SU-DHL-6 (cell line): ENCODE results near the gene PCIF1.

Source experiments
- H2AFZ ChIP-seq: fragments of 200-600 bp; sonication (generic); 2 replicates; pipeline ENCODE4 v1.6.1; 2014; ENCODE audit warnings: low read depth, mild to moderate bottlenecking, moderate library complexity, mixed read lengths, antibody characterized with exemption, low read length; ENCODE audit not compliant: severe bottlenecking
- H3F3A ChIP-seq: fragments of 200-600 bp; shearing (Covaris generic); 2 replicates; pipeline ENCODE4 v1.6.0; 2016; ENCODE audit warnings: antibody characterized with exemption, mild to moderate bottlenecking; ENCODE audit not compliant: insufficient read depth
- H3K27ac ChIP-seq: fragments of 200-600 bp; sonication (generic); 2 replicates; pipeline ENCODE4 v1.5.1; 2016; ENCODE audit warnings: low read depth, mild to moderate bottlenecking, low read length, moderate library complexity, mixed read lengths
- H3K27me3 ChIP-seq: fragments of 200-600 bp; sonication (generic), shearing (Covaris generic); 2 replicates; pipeline ENCODE4 v1.6.0; 2014; ENCODE audit warnings: mild to moderate bottlenecking, low read length
- H3K36me3 ChIP-seq: fragments of 200-600 bp; sonication (generic); 2 replicates; pipeline ENCODE4 v1.6.1; 2014; ENCODE audit warnings: mild to moderate bottlenecking, low read length, mixed read lengths
- H3K4me2 ChIP-seq: fragments of 300-600, 200-600 bp; shearing (Covaris generic), sonication (generic); 2 replicates; pipeline ENCODE4 v1.6.0; 2014; ENCODE audit warnings: low read length, low read depth, mild to moderate bottlenecking; ENCODE audit not compliant: poor library complexity, severe bottlenecking
- H3K4me3 ChIP-seq: fragments of 200-600 bp; sonication (generic); 2 replicates; pipeline ENCODE4 v1.5.1; 2014; ENCODE audit warnings: antibody characterized with exemption, low read length, mild to moderate bottlenecking, mixed read lengths; ENCODE audit not compliant: insufficient read depth, poor library complexity, severe bottlenecking
- H3K79me2 ChIP-seq: fragments of 200-600 bp; sonication (generic); 2 replicates; pipeline ENCODE4 v1.6.1; 2014; ENCODE audit warnings: mild to moderate bottlenecking, low read length, moderate library complexity; ENCODE audit not compliant: insufficient read depth
- H3K9ac ChIP-seq: fragments of 200-600 bp; sonication (generic); 2 replicates; pipeline ENCODE4 v1.7.0; 2014; ENCODE audit warnings: mild to moderate bottlenecking, low read length
- H3K9me2 ChIP-seq: fragments of 200-600 bp; sonication (generic); replicated peaks from 2 replicates; pipeline ENCODE4 v1.6.1; 2014; ENCODE audit warnings: low read length; ENCODE audit not compliant: insufficient read depth
- H3K9me3 ChIP-seq: fragments of 200-600 bp; sonication (generic); 2 replicates; pipeline ENCODE4 v1.6.1; 2014; ENCODE audit warnings: low read length, mixed read lengths; ENCODE audit not compliant: insufficient read depth
- H4K20me1 ChIP-seq: fragments of 200-600 bp; sonication (generic); 2 replicates; pipeline ENCODE4 v1.6.1; 2014; ENCODE audit warnings: low read depth, mild to moderate bottlenecking, antibody characterized with exemption, low read length, moderate library complexity, mixed read lengths
- CTCF ChIP-seq: fragments of 200-600 bp; sonication (generic); IDR thresholded peaks from one replicate; pipeline ENCODE4 v1.5.1; 2017; ENCODE audit warnings: antibody characterized with exemption, mild to moderate bottlenecking, low read length, moderate library complexity; ENCODE audit not compliant: insufficient read depth, poor library complexity, severe bottlenecking
- EZH2phosphoT487 ChIP-seq: fragments of 200-600 bp; sonication (generic), shearing (Covaris generic); conservative IDR thresholded peaks from 2 replicates; pipeline ENCODE4 v1.6.1; 2018; ENCODE audit warnings: mild to moderate bottlenecking, antibody characterized with exemption, low read length, moderate library complexity, mixed read lengths

PCIF1 gene

DNA sequence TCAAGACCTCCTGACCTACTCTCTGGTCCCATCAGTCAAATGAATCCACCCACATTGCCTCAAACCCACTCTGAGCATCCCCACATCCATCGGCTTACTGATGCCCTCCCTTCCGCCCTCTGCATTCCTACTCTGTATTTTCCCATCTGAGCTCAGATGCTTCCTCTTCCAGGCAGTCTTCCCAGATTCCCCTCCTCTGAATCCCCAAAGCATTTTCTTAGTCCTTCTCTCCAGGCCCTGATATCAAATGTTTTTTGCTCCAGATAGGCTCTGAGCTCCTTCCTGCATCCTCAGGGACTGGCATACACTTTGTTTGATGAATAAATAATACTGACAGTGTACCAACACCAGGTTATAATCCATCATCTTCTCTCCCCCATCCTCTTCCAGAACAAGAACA lies 26.4 kb upstream of the PCIF1 start:
- no peaks in the 10 kb centered on the region for H3K27me3 ChIP-seq
- TF ChIP-seq EZH2phosphoT487 (no peak), CTCF (no peak)

GRCh38 chr20:45909336-45909808 lies 25.1 kb upstream of the PCIF1 start:
- H3K4me2 ChIP-seq, result no peak overlapping the region

More for the DNA sequence above, 26.4 kb upstream of the PCIF1 start:
- Histone ChIP-seq H3K36me3 (no peaks in the 10 kb centered on the region), H3K9me2 (no peaks in the 10 kb centered on the region), H3F3A (no peaks in the 10 kb centered on the region), H3K79me2 (no peaks in the 10 kb centered on the region), H3K9ac (no peak overlapping the region), H3K27ac (no peak overlapping the region), H3K9me3 (no peaks in the 10 kb centered on the region), H2AFZ (no peak overlapping the region), H3K4me3 (no peak overlapping the region), H4K20me1 (no peaks in the 10 kb centered on the region), H3K4me2 (no peak overlapping the region)

DNA sequence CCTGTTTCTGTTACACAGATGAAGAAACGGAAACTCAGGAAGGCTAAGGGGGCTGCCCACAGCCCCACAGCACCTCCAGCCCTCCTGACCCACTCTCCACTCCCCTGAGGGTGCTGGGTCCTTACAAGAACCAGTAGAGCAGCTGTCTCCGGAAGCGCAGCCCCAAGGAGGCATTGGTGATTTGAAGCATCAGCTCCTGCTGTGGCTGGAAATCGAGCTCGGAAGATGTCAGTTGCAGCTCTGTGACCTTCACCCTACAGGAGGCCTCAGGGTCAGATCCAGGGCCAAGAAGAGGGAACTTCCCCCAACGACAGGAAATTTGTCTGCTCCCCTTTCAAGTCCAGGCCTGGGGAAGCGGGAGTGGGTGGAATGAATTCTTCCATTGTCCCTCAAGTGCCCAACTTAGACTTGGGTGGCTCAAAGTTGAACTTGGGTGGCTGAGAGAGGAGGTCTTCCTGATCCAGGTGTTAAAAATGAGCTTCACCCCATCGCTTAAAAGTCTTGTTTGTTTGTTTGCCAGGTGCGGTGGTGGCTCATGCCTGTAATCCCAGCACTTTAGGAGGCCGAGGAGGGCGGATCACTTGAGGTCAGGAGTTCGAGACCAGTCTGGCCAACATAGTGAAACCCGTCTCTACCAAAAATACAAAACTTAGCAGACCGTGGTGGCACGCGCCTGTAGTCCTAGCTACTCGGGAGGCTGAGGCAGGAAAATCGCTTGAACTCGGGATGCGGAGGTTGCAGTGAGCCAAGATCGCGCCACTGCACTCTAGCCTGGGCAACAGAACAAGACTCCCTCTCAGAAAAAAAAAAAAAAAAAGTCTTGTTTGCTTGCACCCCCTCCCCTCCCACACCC lies 24.4 kb upstream of the PCIF1 start:
- Histone ChIP-seq H3K27ac (no peak overlapping the region), H3K9me3 (no peaks in the 10 kb centered on the region), H3K4me2 (peak overlapping the region; percentile 41), H3K27me3 (no peaks in the 10 kb centered on the region), H3F3A (no peaks in the 10 kb centered on the region), H3K36me3 (no peaks in the 10 kb centered on the region), H3K9me2 (no peaks in the 10 kb centered on the region), H4K20me1 (no peaks in the 10 kb centered on the region), H2AFZ (peak overlapping the region; percentile 83), H3K9ac (no peak overlapping the region), H3K79me2 (no peaks in the 10 kb centered on the region), H3K4me3 (peak overlapping the region; percentile 22)
- TF ChIP-seq EZH2phosphoT487, result no peak

More at GRCh38 chr20:45909336-45909808, 25.1 kb upstream of the PCIF1 start:
- H3K27me3 ChIP-seq, result no peaks in the 10 kb centered on the region
- H3K36me3 ChIP-seq, result no peaks in the 10 kb centered on the region
- no peaks in the 10 kb centered on the region for H3K79me2 ChIP-seq
- H3K27ac ChIP-seq, result no peak overlapping the region
- no peak for TF ChIP-seq EZH2phosphoT487
- TF ChIP-seq CTCF, result no peak
- H3F3A ChIP-seq, result no peaks in the 10 kb centered on the region
- no peak overlapping the region for H3K9ac ChIP-seq
- no peaks in the 10 kb centered on the region for H3K9me2 ChIP-seq
- no peak overlapping the region for H3K4me3 ChIP-seq
- H3K9me3 ChIP-seq, result no peaks in the 10 kb centered on the region
- no peak overlapping the region for H2AFZ ChIP-seq
- H4K20me1 ChIP-seq, result no peaks in the 10 kb centered on the region
